ENCODE measurements around the gene VPS13D.

The VPS13D gene

DNA sequence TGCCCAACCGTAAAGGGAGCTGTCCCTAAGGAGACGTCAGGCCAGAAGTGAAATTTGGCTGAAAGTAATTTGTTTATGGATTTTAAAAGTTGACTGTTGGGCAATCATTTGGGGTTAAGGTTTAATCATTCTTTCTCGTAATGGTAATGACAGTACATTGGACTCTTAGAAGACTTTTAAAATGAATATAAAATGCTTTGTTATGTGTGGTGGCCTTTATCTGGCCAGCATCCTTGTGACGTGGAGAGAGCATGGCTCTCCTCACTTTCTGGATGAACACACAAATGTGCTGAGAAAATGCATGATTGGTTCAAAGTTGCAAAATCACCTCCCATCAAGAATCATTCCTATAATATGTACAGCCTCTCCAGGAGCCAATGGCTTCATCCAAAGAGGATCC, 227.9 kb downstream of the VPS13D start:
- no peak overlapping the region for H3K4me2 ChIP-seq
- H3K36me3 ChIP-seq (ENCODE audit: insufficient read depth), result no peaks in the 10 kb centered on the region
- TF ChIP-seq, protein P1, sequence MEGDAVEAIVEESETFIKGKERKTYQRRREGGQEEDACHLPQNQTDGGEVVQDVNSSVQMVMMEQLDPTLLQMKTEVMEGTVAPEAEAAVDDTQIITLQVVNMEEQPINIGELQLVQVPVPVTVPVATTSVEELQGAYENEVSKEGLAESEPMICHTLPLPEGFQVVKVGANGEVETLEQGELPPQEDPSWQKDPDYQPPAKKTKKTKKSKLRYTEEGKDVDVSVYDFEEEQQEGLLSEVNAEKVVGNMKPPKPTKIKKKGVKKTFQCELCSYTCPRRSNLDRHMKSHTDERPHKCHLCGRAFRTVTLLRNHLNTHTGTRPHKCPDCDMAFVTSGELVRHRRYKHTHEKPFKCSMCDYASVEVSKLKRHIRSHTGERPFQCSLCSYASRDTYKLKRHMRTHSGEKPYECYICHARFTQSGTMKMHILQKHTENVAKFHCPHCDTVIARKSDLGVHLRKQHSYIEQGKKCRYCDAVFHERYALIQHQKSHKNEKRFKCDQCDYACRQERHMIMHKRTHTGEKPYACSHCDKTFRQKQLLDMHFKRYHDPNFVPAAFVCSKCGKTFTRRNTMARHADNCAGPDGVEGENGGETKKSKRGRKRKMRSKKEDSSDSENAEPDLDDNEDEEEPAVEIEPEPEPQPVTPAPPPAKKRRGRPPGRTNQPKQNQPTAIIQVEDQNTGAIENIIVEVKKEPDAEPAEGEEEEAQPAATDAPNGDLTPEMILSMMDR (conservative IDR thresholded peaks at IDR 0.05; ENCODE audit: low read depth, low read length), result no peak
- no peaks in the 10 kb centered on the region for H4K20me1 ChIP-seq (ENCODE audit: insufficient read depth)
- no peaks in the 10 kb centered on the region for H3K79me2 ChIP-seq (ENCODE audit: insufficient read depth, low read depth)
- no peaks in the 10 kb centered on the region for H3K27me3 ChIP-seq (ENCODE audit: insufficient read depth, low read depth)
- H3K27ac ChIP-seq, result no peak overlapping the region
- no peak overlapping the region for H3K4me3 ChIP-seq (IDR thresholded peaks at IDR 0.05; ENCODE audit: insufficient read depth, low read depth, low read length)
- H2AFZ ChIP-seq (ENCODE audit: low read depth), result no peak overlapping the region
- H3K4me1 ChIP-seq (ENCODE audit: low read depth, poor library complexity, severe bottlenecking), result no peaks in the 10 kb centered on the region
- no peak overlapping the region for H3K9ac ChIP-seq

DNA sequence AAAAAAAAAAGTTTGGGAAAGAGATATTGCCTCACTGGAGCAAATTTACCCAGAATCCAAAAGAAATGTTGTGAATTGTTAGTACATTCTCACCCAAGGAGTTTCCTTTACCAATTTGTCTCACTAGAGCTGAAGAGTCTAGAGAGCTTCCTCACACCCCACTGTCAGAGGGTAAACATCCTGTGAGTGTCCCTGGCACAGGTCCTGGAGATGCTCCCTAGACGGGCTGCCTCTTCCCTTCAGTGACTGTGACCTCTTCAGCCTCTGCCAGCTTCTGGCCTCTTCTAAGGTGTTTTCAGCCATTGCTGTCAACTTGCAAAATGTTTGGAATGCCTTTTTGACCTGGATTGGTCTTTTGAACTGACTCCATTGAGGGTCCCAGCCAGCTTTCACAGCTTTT, 228.7 kb downstream of the VPS13D start:
- no peaks in the 10 kb centered on the region for H3K4me1 ChIP-seq (ENCODE audit: low read depth, poor library complexity, severe bottlenecking)
- no peaks in the 10 kb centered on the region for H3K36me3 ChIP-seq (ENCODE audit: insufficient read depth)
- no peak overlapping the region for H3K27ac ChIP-seq
- TF ChIP-seq, protein P1 (conservative IDR thresholded peaks at IDR 0.05; ENCODE audit: low read depth, low read length), result no peak
- no peak overlapping the region for H3K4me3 ChIP-seq (IDR thresholded peaks at IDR 0.05; ENCODE audit: insufficient read depth, low read depth, low read length)
- H4K20me1 ChIP-seq (ENCODE audit: insufficient read depth), result no peaks in the 10 kb centered on the region
- no peak overlapping the region for H3K4me2 ChIP-seq
- H3K27me3 ChIP-seq (ENCODE audit: insufficient read depth, low read depth), result no peaks in the 10 kb centered on the region
- H3K9ac ChIP-seq, result no peak overlapping the region
- H2AFZ ChIP-seq (ENCODE audit: low read depth), result no peak overlapping the region
- H3K79me2 ChIP-seq (ENCODE audit: insufficient read depth, low read depth), result no peaks in the 10 kb centered on the region

DNA sequence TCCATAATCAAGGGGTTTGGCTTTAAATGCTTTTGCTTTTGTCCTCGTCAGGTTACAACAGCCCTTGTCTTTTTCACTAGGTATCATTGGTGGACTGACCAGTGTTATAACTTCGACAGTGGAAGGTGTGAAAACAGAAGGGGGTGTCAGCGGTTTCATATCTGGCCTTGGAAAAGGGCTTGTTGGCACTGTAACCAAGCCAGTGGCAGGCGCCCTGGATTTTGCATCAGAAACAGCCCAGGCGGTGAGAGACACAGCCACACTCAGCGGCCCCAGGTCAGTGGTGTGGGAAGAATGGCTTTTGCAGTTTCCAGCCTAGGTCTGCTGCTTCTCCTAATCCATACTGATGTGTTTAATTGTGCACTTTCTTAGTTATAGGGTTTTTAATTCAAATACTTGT, 230.3 kb downstream of the VPS13D start:
- H4K20me1 ChIP-seq (ENCODE audit: insufficient read depth), result no peaks in the 10 kb centered on the region
- no peak overlapping the region for H3K27ac ChIP-seq
- H3K4me3 ChIP-seq (IDR thresholded peaks at IDR 0.05; ENCODE audit: insufficient read depth, low read depth, low read length), result no peak overlapping the region
- no peaks in the 10 kb centered on the region for H3K27me3 ChIP-seq (ENCODE audit: insufficient read depth, low read depth)
- H2AFZ ChIP-seq (ENCODE audit: low read depth), result no peak overlapping the region
- TF ChIP-seq, protein P1 (conservative IDR thresholded peaks at IDR 0.05; ENCODE audit: low read depth, low read length), result no peak
- no peak overlapping the region for H3K4me2 ChIP-seq
- no peaks in the 10 kb centered on the region for H3K79me2 ChIP-seq (ENCODE audit: insufficient read depth, low read depth)
- no peak overlapping the region for H3K9ac ChIP-seq
- H3K36me3 ChIP-seq (ENCODE audit: insufficient read depth), result no peaks in the 10 kb centered on the region
- H3K4me1 ChIP-seq (ENCODE audit: low read depth, poor library complexity, severe bottlenecking), result no peaks in the 10 kb centered on the region

DNA sequence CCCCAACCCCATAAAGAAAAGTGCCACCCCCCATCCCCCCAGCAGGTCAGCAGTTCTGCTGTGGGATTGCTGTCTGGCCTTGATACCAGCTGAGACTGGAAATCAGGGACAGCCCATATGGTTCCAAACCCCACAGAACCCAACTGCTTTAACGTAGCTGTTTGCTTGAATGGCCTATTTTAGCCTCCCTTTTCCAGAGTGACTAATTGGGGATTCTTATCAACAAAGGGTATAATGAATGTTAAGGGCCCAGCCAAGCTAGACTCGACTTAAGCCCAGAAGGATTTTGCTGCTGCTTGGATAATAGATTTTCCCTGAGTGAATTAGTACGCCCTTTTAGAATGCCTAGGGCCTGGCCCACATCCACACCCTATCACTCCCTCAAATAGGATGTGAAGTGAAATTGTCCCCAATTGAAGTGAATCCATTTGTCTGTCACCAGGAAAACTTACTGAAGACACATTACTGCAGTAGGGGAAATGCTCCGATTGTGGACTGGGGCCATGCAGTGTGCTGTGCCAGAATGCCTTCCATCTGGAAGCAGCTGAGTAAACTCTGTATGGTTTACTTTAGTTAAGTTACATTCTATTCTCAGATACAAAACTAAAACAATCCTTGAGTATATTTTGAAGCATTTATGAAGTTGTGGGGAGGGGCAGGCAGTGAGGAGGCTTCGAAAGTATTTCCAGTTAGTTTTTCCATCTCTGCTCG, 231.2 kb downstream of the VPS13D start:
- no peaks in the 10 kb centered on the region for H3K79me2 ChIP-seq (ENCODE audit: insufficient read depth, low read depth)
- H3K27me3 ChIP-seq (ENCODE audit: insufficient read depth, low read depth), result no peaks in the 10 kb centered on the region
- H3K9ac ChIP-seq, result no peak overlapping the region
- no peaks in the 10 kb centered on the region for H3K4me1 ChIP-seq (ENCODE audit: low read depth, poor library complexity, severe bottlenecking)
- H3K4me2 ChIP-seq, result no peak overlapping the region
- no peaks in the 10 kb centered on the region for H3K36me3 ChIP-seq (ENCODE audit: insufficient read depth)
- no peak overlapping the region for H3K27ac ChIP-seq
- no peaks in the 10 kb centered on the region for H4K20me1 ChIP-seq (ENCODE audit: insufficient read depth)
- no peak overlapping the region for H3K4me3 ChIP-seq (IDR thresholded peaks at IDR 0.05; ENCODE audit: insufficient read depth, low read depth, low read length)
- TF ChIP-seq, protein P1 (conservative IDR thresholded peaks at IDR 0.05; ENCODE audit: low read depth, low read length), result no peak
- no peak overlapping the region for H2AFZ ChIP-seq (ENCODE audit: low read depth)
